Erythroblast (primary cell): Measurements from ENCODE around the gene MRPL10.

Experiments used
- GATA1 ChIP-seq: IDR thresholded peaks from 2 replicates; pipeline ENCODE4 v1.6.1; 2011; ENCODE audit warnings: low read depth, mild to moderate bottlenecking, control low read depth, low read length, moderate library complexity
- POLR2A ChIP-seq: IDR thresholded peaks from 2 replicates; pipeline ENCODE4 v1.6.1; 2011; ENCODE audit warnings: mild to moderate bottlenecking, low read length

DNA sequence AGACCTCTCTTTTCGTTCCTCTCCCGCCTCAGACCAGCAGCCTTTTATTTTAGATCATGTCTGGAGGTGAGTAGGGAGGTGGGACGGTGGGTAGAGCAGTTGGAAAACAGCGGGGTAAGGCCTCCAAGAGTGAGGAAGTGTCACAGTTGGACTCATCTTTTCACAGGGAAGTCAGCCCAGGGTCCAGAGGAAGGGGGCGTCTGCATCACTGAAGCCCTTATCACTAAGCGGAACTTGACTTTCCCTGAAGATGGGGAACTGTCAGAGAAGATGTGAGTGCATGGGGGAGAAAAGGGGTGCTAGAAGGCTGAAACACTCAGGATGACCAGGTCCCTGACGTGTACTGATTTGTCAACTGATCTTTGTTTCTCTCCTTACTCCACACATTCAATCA, 590 bp upstream of the MRPL10 start:
- TF ChIP-seq POLR2A (no peak), GATA1 (no peak)
